Measurements from ENCODE around the gene CAMTA1. TPM values are rescaled to one million over a fixed set of nuclear protein-coding genes. Genes with fewer than 3 reads are reported as not detected.

Gene CAMTA1
- total RNA-seq, 1 experiment from 2014 or later: 219 TPM

DNA sequence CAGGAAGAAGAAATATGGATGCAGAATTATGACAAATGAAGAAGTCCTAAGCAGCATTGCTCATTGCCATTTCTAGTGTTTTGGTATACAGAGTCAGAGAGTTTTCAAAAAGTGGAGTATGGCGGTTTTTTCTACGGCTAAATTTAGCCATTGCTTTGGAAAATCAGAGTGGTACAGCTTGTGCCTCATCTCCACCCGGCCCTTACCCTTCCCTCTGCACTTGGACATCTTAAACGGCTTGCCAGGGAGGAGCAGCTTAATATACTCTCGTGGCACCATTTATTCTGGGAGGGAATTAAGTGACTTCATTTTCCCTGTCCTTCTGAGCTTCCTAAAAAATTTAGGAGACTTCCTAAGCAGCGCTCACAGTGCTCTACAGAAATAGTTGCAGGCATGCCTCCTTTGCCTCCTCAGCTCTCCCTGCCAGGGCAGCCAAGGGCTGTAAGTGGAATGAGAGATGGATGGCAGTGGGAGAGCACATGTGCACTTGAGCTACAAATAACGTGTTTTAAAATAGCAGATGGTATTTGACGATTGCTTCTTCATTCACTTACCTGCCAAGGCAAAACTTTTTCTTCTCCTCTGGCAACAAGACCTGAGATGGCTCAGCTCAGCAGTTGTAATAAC is 934.3 kb downstream of the CAMTA1 start:
- DNase-seq (ENCODE audit: low read depth): no peak

DNA sequence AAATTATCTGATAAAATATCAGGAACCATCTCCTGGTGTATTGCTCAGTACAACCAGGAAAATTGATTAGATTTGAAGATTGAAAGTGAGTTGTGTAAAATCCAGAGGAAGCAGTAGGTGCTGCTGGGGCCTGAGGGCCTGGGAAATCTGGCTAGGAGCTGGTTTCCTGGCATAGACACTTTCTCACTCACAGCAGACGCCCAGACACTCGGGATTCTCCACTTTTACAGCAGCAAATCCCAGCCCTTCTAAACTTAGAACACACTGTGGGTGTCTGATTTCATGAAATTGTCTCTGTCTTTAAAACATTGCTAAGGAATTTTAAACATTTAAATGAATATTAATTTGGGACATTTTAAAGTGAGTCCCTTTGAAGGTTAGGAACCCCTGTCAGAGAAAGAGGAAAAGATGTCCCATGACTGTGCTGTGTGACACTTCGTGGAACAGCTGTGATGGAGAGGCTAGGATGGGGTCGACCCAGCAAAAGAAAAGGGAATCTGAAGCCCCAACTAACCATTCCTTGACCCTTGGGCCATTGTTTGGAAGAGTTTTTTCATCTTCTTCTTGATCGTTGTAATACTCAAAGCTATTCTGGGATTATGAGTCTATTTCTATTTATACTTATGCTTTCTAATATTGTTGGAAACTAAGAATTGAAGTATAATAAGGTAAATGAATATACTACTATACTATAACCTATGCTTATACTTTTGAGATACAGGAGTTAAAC is 936.9 kb downstream of the CAMTA1 start:
- DNase-seq (ENCODE audit: low read depth): no peak

DNA sequence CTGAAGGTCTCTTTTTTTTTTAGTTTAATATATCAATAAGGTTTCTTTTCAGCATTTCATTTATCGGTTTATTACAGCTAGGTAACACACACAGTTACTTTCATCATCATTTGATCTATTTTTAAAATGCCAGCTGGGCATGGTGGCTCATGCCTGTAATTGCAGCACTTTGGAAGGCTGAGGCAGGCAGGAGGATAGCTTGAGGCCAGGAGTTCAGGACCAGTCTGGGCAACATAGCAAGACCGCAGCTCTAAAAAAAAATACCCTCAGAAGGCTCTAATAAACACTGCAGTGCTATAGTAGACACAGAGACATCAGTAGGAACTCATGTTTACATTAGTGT is 937.4 kb downstream of the CAMTA1 start:
- DNase-seq (ENCODE audit: low read depth): no peak

DNA sequence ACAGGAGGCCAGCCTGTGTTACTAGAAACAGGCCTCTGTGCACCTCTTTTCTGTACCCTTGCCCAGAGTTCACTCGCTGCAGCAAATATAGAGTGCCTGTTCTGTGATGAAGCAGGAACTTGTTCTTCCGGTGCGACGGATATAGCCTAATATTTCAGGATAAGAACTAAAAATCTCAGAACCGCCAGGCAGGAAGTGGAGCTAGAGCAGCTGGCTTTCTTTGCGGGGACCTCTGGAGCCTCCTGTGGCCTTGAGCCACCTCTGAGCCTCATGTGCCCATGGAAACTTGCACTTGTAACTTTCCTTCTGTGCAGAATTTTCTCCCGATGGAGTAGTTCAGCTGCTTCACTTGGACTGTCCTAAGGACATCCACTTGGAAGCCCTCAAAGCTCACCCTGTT is 941.4 kb downstream of the CAMTA1 start:
- DNase-seq (ENCODE audit: low read depth): no peak

DNA sequence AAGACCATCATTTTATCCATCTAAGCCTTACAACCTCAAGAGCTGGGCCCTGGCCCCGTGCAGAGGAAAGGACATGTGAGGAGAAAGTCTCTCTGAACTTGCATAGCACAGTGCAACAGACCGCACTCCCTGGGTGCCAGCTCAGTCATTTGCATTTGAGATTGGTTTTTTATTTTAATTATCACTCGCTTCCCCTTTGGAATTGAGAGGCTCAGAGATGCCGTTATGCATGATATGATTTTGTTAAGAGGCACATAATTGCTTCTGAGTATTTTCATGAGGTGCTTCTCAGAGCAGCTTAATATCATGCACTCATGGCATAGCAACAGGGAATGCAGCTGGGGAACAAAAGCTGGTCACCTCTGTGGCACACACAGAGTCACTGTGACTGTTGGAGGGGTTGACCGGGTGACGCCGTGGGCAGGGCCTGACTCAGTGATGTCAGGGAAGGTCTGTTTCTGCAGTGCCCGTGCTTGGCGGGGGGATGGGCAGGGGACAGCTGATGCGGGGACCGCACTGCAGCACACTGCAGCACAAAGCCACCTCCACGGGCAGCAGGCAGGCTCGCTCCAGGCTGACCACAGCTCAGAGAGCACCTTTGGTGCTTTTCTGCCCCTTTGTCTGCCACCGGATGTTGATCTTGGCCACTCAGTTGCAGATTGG is 942.7 kb downstream of the CAMTA1 start:
- no peak for DNase-seq (ENCODE audit: low read depth)

DNA sequence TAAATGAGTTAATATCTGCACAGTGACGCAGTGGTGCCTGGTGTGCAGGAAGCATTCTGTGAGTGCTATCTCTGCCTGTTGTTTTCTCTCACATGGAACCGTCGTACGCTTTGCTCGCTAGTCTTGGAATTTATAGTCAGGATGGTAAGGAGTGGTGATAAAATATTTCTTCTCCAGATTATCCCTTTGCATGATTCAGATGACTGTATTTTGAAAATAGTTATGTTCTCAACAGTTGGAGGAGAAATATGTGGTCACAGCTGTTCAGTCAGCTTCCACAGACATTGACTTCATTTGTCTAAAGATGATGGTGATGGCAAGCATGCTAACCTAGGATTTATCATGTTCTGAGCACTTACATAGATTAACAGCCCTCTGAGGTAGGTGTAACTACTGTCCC is 944.5 kb downstream of the CAMTA1 start:
- DNase-seq (ENCODE audit: low read depth): no peak

DNA sequence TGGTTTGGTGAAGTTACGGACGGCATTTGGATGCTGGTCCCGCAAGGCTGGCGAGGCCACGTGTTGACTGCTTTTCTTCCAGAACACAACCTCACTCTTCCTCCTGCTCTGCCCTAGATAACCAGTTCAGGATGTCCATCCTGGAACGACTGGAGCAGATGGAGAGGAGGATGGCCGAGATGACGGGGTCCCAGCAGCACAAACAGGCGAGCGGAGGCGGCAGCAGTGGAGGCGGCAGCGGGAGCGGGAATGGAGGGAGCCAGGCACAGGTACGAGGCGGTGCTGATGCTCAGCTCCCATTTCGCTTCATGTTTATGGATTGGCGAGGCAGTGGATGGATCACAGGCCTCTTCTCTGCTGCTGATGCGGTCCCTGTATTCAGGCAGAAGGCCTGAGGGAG is 947.1 kb downstream of the CAMTA1 start:
- DNase-seq (ENCODE audit: low read depth): no peak

DNA sequence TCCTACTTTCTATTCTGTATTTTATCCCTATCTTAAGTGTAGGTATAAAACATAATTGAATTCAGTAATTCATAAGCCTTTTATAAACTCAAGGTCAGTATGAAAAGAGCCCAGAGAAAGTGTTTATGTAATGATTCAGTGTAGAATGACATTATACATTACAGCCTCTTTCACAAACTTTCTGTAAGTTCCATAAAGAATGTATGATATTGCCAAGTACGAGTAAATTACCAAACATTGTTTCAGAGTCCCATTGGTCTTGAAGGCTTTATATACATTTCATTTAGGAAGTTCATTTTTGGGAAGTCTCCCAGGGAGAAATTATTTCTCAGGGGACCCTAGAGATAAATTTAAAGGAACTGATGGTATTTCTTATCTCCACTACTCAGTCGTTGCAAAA is 948.0 kb downstream of the CAMTA1 start:
- no peak for DNase-seq (ENCODE audit: low read depth)

DNA sequence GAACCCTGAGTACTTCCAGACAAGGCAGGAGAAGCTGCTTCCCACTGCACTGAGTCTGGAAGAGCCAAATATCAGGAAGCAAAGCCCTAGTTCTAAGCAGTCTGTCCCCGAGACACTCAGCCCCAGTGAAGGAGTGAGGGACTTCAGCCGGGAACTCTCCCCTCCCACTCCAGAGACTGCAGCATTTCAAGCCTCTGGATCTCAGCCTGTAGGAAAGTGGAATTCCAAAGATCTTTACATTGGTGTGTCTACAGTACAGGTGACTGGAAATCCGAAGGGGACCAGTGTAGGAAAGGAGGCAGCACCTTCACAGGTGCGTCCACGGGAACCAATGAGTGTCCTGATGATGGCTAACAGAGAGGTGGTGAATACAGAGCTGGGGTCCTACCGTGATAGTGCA is 952.8 kb downstream of the CAMTA1 start:
- DNase-seq (ENCODE audit: low read depth): no peak

DNA sequence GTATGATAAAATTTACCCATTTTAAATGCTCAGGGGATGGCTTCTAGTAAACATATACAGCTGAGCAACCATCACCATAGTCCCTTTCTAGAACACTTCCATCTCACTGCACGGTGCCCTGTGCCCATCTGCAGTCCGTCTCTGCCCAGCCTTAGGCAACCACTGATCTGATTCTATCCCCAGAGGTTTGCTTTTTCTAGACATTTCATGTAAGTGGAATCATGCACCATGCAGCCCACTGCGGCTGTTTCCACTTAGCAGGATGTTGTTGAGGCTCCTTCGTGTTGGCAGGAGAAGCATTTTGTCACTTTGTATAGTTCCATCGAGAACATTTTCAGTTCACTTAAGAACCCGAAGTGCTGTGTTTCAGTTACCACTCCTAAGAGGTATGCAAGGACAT is 958.1 kb downstream of the CAMTA1 start:
- no peak for DNase-seq (ENCODE audit: low read depth)

DNA sequence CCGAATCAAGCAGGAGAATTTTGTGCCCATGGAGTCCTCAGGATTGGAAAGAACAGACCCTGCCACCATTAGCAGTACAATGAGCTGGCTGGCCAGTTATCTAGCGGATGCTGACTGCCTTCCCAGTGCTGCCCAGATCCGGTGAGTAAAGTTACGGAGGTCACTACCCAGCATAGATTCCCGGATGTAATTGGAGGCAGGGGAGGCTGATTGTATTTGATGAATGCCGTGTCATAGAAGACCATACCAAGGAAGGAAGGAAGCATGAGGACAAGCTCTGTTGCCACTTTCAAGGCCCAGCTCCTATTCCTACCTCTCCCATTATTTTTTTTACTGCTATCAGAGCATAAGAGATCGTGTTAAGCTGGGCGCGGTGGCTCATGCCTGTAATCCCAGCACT is 959.6 kb downstream of the CAMTA1 start:
- DNase-seq (ENCODE audit: low read depth): no peak

DNA sequence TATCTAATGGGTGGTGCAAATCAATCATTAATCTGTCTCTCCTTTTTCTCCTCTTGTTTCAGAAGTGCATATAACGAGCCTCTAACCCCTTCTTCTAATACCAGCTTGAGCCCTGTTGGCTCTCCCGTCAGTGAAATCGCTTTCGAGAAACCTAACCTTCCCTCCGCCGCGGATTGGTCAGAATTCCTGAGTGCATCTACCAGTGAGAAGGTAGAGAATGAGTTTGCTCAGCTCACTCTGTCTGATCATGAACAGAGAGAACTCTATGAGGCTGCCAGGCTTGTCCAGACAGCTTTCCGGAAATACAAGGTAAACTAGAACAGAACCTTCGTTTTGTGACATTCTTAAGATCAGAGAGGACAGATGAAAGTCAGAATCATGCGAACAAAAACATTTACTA is 960.5 kb downstream of the CAMTA1 start:
- no peak for DNase-seq (ENCODE audit: low read depth)

DNA sequence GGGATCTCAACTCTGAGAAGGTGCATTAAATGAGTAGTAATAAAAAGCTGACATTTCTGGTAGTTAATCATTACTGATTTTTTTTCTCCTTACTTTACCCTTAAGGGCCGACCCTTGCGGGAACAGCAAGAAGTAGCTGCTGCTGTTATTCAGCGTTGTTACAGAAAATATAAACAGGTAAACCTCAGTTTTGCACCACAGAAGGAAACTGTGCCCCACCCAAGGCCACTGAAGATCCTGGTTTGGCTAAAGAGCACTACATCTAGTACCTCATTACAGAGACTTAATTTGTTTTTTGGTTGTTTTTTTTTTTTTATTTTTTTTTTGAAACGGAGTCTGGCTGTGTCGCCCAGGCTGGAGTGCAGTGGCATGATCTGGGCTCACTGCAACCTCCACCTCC is 962.4 kb downstream of the CAMTA1 start:
- no peak for DNase-seq (ENCODE audit: low read depth)

DNA sequence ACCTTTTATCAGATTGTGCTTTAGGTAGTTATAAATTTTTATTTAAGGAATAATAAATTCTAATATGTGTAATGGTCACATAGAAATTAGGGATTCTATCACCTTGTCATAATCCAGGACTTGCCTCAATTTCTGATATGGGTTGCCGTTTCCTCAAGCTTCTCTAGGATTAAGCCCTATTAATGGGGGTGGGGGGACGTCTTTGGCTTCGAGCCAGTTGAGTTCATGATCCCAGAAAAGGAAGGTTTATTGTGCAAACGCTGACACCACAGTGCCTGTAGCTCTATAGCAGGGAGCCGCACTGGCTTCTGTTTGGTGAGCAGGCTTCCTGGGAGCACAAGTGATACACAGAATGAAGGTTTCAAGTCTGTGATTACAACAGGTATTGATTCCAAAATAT is 963.9 kb downstream of the CAMTA1 start:
- no peak for DNase-seq (ENCODE audit: low read depth)

DNA sequence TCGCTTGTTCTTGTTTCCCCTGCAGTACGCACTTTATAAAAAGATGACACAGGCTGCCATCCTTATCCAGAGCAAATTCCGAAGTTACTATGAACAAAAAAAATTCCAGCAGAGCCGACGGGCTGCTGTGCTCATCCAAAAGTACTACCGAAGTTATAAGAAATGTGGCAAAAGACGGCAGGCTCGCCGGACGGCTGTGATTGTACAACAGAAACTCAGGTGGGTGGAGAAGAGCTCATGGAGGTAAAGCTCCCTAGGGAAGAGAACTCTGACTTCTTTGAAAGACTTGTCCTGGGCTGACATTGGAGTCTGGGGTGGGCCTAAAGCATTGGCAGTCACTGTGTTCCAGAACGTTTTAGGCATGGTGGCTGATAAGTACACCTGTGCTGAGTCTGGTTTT is 965.9 kb downstream of the CAMTA1 start:
- DNase-seq (ENCODE audit: low read depth): no peak

DNA sequence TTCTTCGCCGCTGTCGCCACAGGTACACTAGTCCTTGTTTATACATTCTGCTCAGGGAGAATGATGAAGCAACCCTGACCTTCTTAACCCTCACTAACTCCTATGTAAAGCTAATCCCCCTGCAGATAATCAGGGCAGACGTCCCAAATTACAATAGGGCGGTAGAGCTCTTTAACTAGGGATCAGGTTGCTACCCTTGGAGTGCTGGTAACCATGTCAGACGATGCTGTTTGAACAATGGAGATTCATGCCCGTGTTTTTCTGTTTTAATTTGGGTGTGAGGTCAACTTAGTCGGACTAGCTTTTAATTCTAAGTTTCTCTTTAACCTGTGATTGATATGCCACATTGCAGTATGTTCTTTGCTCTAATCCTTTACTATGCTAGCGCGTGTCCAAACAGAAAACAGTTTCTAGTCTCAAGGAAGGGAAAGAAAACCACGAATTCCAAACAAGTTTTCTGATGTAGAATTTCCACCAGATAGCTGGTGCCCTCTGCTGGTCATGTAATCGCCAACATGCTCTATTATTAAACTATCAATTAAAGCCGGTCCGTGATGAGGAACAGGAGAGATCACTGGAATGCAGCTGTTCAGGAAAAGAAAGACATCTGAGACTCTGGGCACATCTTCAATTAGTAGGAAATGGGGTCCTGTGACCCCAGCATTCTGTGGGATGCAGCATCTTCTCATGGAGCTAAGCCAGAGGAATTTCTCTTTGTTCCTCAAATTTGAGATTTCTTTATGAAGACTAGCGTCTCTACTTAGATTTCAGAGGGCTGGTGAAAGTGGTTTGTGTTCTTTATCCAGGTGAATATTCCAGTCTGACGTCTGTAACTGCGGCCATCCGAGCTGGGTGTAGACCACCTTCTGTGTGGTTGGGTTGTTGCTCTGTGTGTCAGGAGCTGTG is 967.5 kb downstream of the CAMTA1 start:
- DNase-seq (ENCODE audit: low read depth): peak; percentile 75

DNA sequence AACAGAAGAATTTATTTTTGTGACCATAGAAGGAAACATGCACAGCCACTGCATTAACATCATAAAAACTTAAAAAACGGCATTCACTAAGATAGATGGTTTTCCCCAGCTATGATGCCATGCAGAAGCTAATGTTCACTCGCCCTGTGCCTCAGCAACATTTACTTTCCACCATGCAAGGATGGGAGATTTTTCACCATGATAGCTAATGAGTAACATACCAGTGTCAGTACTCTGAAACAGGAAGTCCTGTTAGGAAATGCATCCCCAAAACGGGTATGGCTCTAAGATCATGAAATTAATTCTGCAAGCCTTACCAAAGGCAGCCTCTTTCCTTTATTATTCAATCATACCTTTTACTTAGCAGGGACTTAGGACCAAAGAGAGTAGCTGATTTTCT is 968.4 kb downstream of the CAMTA1 start:
- DNase-seq (ENCODE audit: low read depth): no peak

DNA sequence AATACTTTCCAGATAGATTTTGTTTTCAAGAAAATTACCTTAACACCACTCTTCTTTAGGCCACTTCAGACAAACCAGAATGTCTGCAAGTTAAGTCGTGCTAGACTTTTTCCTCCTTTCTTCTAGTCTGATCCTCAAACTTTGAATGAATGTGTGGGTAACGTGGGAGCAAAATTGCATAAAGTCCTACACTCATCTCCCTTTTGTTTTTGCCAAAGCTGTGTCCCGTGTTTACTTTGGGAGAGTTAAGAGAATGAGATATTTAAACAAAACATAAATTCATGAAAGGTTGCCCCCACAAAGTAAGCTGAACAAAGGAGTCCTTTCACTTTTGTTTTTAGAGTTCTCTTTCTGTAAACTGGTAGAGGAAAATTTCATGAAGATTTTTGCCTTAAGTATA is 969.0 kb downstream of the CAMTA1 start:
- no peak for DNase-seq (ENCODE audit: low read depth)

DNA sequence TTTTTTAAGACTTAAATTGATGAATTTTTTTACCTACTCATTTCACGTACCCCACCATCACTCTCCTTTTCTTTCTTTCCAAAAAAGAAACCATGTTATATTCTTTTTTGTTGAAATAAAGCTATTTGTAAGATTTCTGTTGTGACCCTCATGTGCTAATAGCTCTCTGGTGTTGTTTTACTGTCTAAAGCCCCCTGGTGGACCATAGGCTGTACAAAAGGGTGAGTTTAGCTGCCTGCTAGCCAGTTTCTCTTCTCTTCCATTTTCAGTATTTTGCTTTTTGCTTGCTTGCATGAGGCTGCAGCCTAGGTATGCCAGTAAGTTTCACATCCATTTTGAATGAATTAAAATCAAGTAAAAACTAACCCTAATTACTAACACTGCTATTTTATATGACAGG is 970.2 kb downstream of the CAMTA1 start:
- peak; percentile 36 for DNase-seq (ENCODE audit: low read depth)

DNA sequence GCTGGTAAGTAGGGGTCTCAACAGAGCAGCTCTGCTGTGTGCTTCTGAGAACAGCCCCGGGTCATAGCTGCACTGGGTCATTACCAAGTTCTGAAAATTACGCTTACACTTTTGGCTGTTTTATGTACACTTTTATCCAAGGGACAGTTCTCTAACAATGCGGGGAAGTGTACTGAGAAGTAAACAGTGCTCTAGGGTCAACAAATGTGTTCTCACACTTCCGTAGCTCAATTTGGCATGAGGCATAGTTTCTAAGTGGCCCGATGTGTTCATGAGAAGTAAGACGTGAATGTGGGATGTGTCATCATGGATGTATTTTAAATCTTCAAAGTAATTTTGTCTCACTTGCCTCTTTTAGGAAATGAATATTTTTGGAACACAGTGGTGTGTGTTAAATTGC is 975.0 kb downstream of the CAMTA1 start:
- peak; percentile 17 for DNase-seq (ENCODE audit: low read depth)

DNA sequence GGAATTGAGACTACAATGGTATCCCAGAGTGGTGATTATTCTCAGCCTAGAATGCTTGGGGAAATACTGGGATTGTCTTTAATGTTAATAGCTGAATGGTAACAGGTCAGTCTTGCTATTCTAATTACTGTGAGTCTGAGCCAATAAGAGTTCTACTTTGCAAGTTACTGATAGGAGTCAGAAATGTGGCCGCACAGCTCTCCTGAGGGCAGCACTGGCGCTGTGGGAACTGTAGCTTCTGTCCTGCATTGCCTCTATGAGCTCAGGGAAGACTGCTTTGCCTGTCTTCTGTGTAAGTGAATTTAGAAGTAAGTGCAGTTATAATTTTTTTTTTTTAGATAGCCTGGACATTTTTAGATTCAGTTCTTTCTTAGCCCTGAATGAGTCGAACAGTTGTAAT is 975.8 kb downstream of the CAMTA1 start:
- no peak for DNase-seq (ENCODE audit: low read depth)

DNA sequence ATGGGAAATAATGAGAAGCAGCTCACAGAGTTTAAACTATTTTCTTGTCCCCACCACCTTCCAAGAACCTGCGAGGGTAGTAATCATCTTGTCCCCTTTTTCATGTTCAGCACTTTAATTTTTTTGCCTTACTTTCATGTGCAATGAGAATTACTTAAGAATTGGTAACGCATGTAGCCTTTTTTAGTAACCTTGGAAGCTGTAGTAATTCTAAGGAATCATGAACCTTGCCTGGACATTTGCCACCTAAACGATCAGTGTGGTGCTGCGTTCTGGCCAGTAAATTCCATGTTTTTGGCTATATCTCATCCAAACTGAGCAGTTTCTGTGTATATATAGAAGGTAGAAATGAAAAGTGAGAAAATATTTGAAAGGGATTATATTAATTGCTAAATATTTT is 981.9 kb downstream of the CAMTA1 start:
- no peak for DNase-seq (ENCODE audit: low read depth)
